ENCODE data around the gene CWC25. TPM values are rescaled to one million over a fixed set of nuclear protein-coding genes. Genes with fewer than 3 reads are reported as not detected.
A peak's percentile ranks its signal among the peaks of the same experiment; 100 is the strongest.

CWC25 gene
- total RNA-seq: 10 to 100 TPM in 2 of 10 donors, 1 to 10 TPM in 8; 7.7 to 11.2 (median 9.0) TPM
- polyA plus RNA-seq: 10 to 100 TPM in 1 of 2 donors, 1 to 10 TPM in 1; 9.1 to 22.6 TPM
- long read RNA-seq, donor 1, partial matches to known transcripts: 2 of 7 reads
- long read RNA-seq, donor 1, other reads (novel, unspliced or antisense): 1 of 7 reads
- long read RNA-seq, donor 2, transcript CWC25-202 (10 exons, 3,234 nt): major isoform, 5 of 12 reads
- long read RNA-seq, donor 2, partial matches to known transcripts: 3 of 12 reads
- long read RNA-seq, donor 2, other reads (novel, unspliced or antisense): 4 of 12 reads
- long read RNA-seq, donor 3, partial matches to known transcripts: 5 of 6 reads
- long read RNA-seq, donor 3, other reads (novel, unspliced or antisense): 1 of 6 reads

GRCh38 chr17:38824899-38825761, at the start of gene CWC25:
Gene CWC25 (minus strand): TSS chr17:38825321. CDS start chr17:38825183, 138 bp downstream.
- WGBS, 2 donors: 1% methylated on average over 55 of the region's 55 CpGs
- Histone ChIP-seq H3K36me3 (peaks cover 0 to 29% (median 11%) of the 10 kb centered on the region in 9 donors), H3K27me3 (no peaks in the 10 kb centered on the region), H3K4me1 (peaks cover 4 to 26% (median 21%) of the 10 kb centered on the region in 9 donors), H3K9me3 (no peaks in the 10 kb centered on the region), H3K4me3 (peak within 1 kb of the TSS; percentile 73 to 94 (median 85)), H3K27ac (peak within 1 kb of the TSS; percentile 96 to 99 (median 99))
- TF ChIP-seq, protein P1, sequence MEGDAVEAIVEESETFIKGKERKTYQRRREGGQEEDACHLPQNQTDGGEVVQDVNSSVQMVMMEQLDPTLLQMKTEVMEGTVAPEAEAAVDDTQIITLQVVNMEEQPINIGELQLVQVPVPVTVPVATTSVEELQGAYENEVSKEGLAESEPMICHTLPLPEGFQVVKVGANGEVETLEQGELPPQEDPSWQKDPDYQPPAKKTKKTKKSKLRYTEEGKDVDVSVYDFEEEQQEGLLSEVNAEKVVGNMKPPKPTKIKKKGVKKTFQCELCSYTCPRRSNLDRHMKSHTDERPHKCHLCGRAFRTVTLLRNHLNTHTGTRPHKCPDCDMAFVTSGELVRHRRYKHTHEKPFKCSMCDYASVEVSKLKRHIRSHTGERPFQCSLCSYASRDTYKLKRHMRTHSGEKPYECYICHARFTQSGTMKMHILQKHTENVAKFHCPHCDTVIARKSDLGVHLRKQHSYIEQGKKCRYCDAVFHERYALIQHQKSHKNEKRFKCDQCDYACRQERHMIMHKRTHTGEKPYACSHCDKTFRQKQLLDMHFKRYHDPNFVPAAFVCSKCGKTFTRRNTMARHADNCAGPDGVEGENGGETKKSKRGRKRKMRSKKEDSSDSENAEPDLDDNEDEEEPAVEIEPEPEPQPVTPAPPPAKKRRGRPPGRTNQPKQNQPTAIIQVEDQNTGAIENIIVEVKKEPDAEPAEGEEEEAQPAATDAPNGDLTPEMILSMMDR (IDR thresholded peaks at IDR 0.05): no peak
- ATAC-seq (peak; percentile 93 to 97 (median 95)), DNase-seq (peak; percentile 93 to 95)
- intact Hi-C loops (cut with DNase I): loop anchor here in 5 of 10 donors (1.0 to 2.0 kb wide), 3 partner anchors 24 to 28 kb away; partner anchors contain the start of gene RPL23 (in 5 of the 5)

DNA sequence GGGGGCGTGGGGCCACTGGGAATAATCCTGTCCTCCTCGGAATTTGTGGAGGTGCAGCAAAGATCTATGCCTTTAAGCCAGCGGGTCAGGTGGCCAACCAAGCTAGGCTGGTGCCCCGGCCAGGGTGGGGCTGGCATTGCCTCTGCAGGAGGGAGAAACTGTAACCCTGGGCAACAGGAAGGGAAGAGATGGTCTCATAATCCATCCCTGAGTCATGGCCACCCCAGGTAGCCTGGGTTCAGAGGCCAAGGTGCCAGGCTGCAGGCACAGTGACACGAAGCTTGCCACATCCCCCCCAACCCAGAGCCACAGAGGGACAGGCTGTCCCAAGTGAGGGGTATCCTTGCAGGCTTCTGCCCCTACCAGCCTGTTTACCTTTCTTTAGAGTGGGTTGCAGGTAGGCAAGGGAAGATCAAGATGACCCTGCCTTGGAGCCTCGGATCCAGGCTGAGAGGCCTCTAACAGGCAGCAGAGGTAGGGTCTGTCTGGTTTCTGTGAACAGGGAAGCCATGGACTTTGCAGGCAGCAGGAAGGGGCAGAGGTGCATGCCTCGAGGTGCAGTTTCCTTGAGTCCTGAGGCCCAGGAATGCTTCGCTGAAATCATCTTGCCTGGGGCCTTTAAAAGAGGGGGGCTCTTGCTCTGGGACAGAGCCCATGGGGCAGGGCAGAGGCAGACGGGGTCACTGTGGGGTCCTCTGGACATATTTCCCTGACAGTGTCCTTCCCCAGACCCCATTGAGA, 48.7 kb upstream of the CWC25 start:
- no peaks in the 10 kb centered on the region for H3K27me3 ChIP-seq
- peaks cover 30 to 81% (median 74%) of the 10 kb centered on the region in 9 donors for H3K4me1 ChIP-seq
- intact Hi-C loops (cut with DNase I): loop anchor here in 7 of 10 donors (5.0 to 10.0 kb wide), 6 partner anchors 33 to 281 kb away; partner anchors contain the start of genes PLXDC1 (in 3 of the 7) and FBXO47 (in 2 of the 7)
- H3K4me3 ChIP-seq: peak overlapping the region in 3 of 10 donors; percentile 10 to 23 (median 20)
- TF ChIP-seq, protein P1 (IDR thresholded peaks at IDR 0.05): no peak
- WGBS, 2 donors: 55 to 62% methylated on average over 9 of the region's 9 CpGs
- H3K9me3 ChIP-seq: no peaks in the 10 kb centered on the region
- peak overlapping the region in 7 of 10 donors; percentile 10 to 64 (median 38) for H3K27ac ChIP-seq
- DNase-seq: no peak
- H3K36me3 ChIP-seq: peaks cover 0 to 43% (median 4%) of the 10 kb centered on the region in 9 donors
- no peak for ATAC-seq

GRCh38 chr17:38872671-38873385, 47.7 kb upstream of the CWC25 start:
- Histone ChIP-seq H3K4me1 (peaks cover 30 to 83% (median 76%) of the 10 kb centered on the region in 9 donors), H3K36me3 (peaks cover 0 to 33% (median 0%) of the 10 kb centered on the region in 9 donors), H3K4me3 (peak overlapping the region in 5 of 10 donors; percentile 76 to 99 (median 98)), H3K27me3 (no peaks in the 10 kb centered on the region), H3K9me3 (no peaks in the 10 kb centered on the region), H3K27ac (peak overlapping the region in 8 of 10 donors; percentile 4 to 99 (median 96))
- no peak for DNase-seq
- intact Hi-C loops (cut with DNase I): loop anchor here in 7 of 10 donors (5.0 to 10.0 kb wide), 6 partner anchors 34 to 282 kb away; partner anchors contain the start of genes PLXDC1 (in 3 of the 7) and FBXO47 (in 2 of the 7)
- no peak for ATAC-seq
- TF ChIP-seq, protein P1 (IDR thresholded peaks at IDR 0.05): no peak
- 59 to 64% methylated on average over 9 of the region's 9 CpGs for WGBS, 2 donors

All from heart right ventricle (tissue), 16 donors.